SU-DHL-6 (cell line): Measurements from ENCODE around the gene MVP.
"Not testable (repeated sequence)": the region's sequence is repeated elsewhere in the genome, so short reads cannot be mapped to it uniquely, and the experiment has no call there.

Experiments used
- CTCF ChIP-seq: fragments of 200-600 bp; sonication (generic); IDR thresholded peaks from one replicate; pipeline ENCODE4 v1.5.1; 2017; ENCODE audit warnings: antibody characterized with exemption, mild to moderate bottlenecking, low read length, moderate library complexity; ENCODE audit not compliant: insufficient read depth, poor library complexity, severe bottlenecking
- EZH2phosphoT487 ChIP-seq: fragments of 200-600 bp; sonication (generic), shearing (Covaris generic); conservative IDR thresholded peaks from 2 replicates; pipeline ENCODE4 v1.6.1; 2018; ENCODE audit warnings: mild to moderate bottlenecking, antibody characterized with exemption, low read length, moderate library complexity, mixed read lengths

- TF ChIP-seq CTCF, EZH2phosphoT487: not testable (repeated sequence)
These were observed 48.8 kb downstream of the MVP start for GRCh38 chr16:29869067-29869466.
